ENCODE data around the gene PIP4K2A. TPM values are rescaled to one million over a fixed set of nuclear protein-coding genes. Genes with fewer than 3 reads are reported as not detected.

PIP4K2A gene
- total RNA-seq, 3 donors from 2014 or later (not counting 1 experiment from before 2014, with no cell fraction given): 311 to 423 (median 405) TPM

- Mint-ChIP-seq H3K4me1 (peaks cover 92 to 94% of the 10 kb centered on the region in 2 donors), H3K27ac (peak overlapping the region; percentile 99), H3K4me3 (peak overlapping the region; percentile 90), H3K36me3 (no peaks in the 10 kb centered on the region), H3K9me3 (no peaks in the 10 kb centered on the region), H3K27me3 (ENCODE audit: low read depth in 2 of 2) (no peaks in the 10 kb centered on the region)
- intact Hi-C loops (cut with micrococcal nuclease): loop anchor here (2.0 to 5.0 kb wide), 4 partner anchors 19 to 83 kb away; no protein-coding TSS in a partner anchor
- no peak for TF ChIP-seq CTCF (IDR thresholded peaks at IDR 0.05)
- WGBS (ENCODE audit: insufficient coverage): 40% methylated on average over 4 of the region's 4 CpGs
- ATAC-seq: no peak
- Histone ChIP-seq H3K36me3 (ENCODE audit: control insufficient read depth, insufficient read depth, low read length) (peaks cover 3% of the 10 kb centered on the region), H3K9me3 (ENCODE audit: control insufficient read depth, insufficient read depth, low read length) (no peaks in the 10 kb centered on the region), H3K27me3 (ENCODE audit: control insufficient read depth, insufficient read depth, low read length) (no peaks in the 10 kb centered on the region), H3K4me3 (ENCODE audit: low read length) (peak overlapping the region; percentile 25), H3K27ac (ENCODE audit: low read length) (peak overlapping the region; percentile 97), H3K4me1 (ENCODE audit: control insufficient read depth, insufficient read depth, low read length) (peaks cover 59% of the 10 kb centered on the region)
- peak in 1 of 2 donors; percentile 47 for DNase-seq
These were observed 84.5 kb downstream of the PIP4K2A start for GRCh38 chr10:22629852-22630233.

GRCh38 chr10:22629126-22629525, 85.3 kb downstream of the PIP4K2A start:
- Histone ChIP-seq H3K9me3 (ENCODE audit: control insufficient read depth, insufficient read depth, low read length) (no peaks in the 10 kb centered on the region), H3K27ac (ENCODE audit: low read length) (peak overlapping the region; percentile 97), H3K27me3 (ENCODE audit: control insufficient read depth, insufficient read depth, low read length) (no peaks in the 10 kb centered on the region), H3K4me1 (ENCODE audit: control insufficient read depth, insufficient read depth, low read length) (peaks cover 58% of the 10 kb centered on the region), H3K4me3 (ENCODE audit: low read length) (no peak overlapping the region), H3K36me3 (ENCODE audit: control insufficient read depth, insufficient read depth, low read length) (peaks cover 3% of the 10 kb centered on the region)
- Mint-ChIP-seq H3K27me3 (ENCODE audit: low read depth in 2 of 2) (no peaks in the 10 kb centered on the region), H3K4me1 (peaks cover 92 to 94% of the 10 kb centered on the region in 2 donors), H3K27ac (peak overlapping the region; percentile 99), H3K4me3 (peak overlapping the region; percentile 81), H3K36me3 (no peaks in the 10 kb centered on the region), H3K9me3 (no peaks in the 10 kb centered on the region)
- DNase-seq (no peak), ATAC-seq (no peak)
- intact Hi-C loops (cut with micrococcal nuclease): no loop called here
- no CpG with 5 or more reads among the region's 2 CpGs for WGBS (ENCODE audit: insufficient coverage)
- no peak for TF ChIP-seq CTCF (IDR thresholded peaks at IDR 0.05)

GRCh38 chr10:22628309-22628708, 86.1 kb downstream of the PIP4K2A start:
- intact Hi-C loops (cut with micrococcal nuclease): no loop called here
- peak overlapping the region; percentile 81 for H3K4me3 Mint-ChIP-seq
- Histone ChIP-seq H3K4me1 (ENCODE audit: control insufficient read depth, insufficient read depth, low read length) (peaks cover 55% of the 10 kb centered on the region), H3K9me3 (ENCODE audit: control insufficient read depth, insufficient read depth, low read length) (no peaks in the 10 kb centered on the region), H3K36me3 (ENCODE audit: control insufficient read depth, insufficient read depth, low read length) (peaks cover 3% of the 10 kb centered on the region), H3K27ac (ENCODE audit: low read length) (peak overlapping the region; percentile 97), H3K4me3 (ENCODE audit: low read length) (no peak overlapping the region), H3K27me3 (ENCODE audit: control insufficient read depth, insufficient read depth, low read length) (no peaks in the 10 kb centered on the region)
- H3K36me3 Mint-ChIP-seq: no peaks in the 10 kb centered on the region
- no peak for DNase-seq
- H3K9me3 Mint-ChIP-seq: no peaks in the 10 kb centered on the region
- ATAC-seq: no peak
- H3K27ac Mint-ChIP-seq: peak overlapping the region; percentile 99
- no peak for TF ChIP-seq CTCF (IDR thresholded peaks at IDR 0.05)
- 46% methylated on average over 4 of the region's 5 CpGs for WGBS (ENCODE audit: insufficient coverage)
- no peaks in the 10 kb centered on the region for H3K27me3 Mint-ChIP-seq (ENCODE audit: low read depth in 2 of 2)
- peaks cover 92 to 94% of the 10 kb centered on the region in 2 donors for H3K4me1 Mint-ChIP-seq

- Mint-ChIP-seq H3K27ac (peak overlapping the region; percentile 99), H3K36me3 (no peaks in the 10 kb centered on the region), H3K27me3 (ENCODE audit: low read depth in 2 of 2) (no peaks in the 10 kb centered on the region), H3K4me3 (peak overlapping the region; percentile 89), H3K4me1 (peaks cover 91 to 94% of the 10 kb centered on the region in 2 donors), H3K9me3 (no peaks in the 10 kb centered on the region)
- ATAC-seq (no peak), DNase-seq (no peak)
- intact Hi-C loops (cut with micrococcal nuclease): no loop called here
- H3K27ac ChIP-seq (ENCODE audit: low read length): peak overlapping the region; percentile 97
- H3K36me3 ChIP-seq (ENCODE audit: control insufficient read depth, insufficient read depth, low read length): no peaks in the 10 kb centered on the region
- H3K4me1 ChIP-seq (ENCODE audit: control insufficient read depth, insufficient read depth, low read length): peaks cover 55% of the 10 kb centered on the region
- no peaks in the 10 kb centered on the region for H3K27me3 ChIP-seq (ENCODE audit: control insufficient read depth, insufficient read depth, low read length)
- WGBS (ENCODE audit: insufficient coverage): 71% methylated on average over 2 of the region's 2 CpGs
- no peak overlapping the region for H3K4me3 ChIP-seq (ENCODE audit: low read length)
- no peak for TF ChIP-seq CTCF (IDR thresholded peaks at IDR 0.05)
- H3K9me3 ChIP-seq (ENCODE audit: control insufficient read depth, insufficient read depth, low read length): no peaks in the 10 kb centered on the region
These were observed 87.6 kb downstream of the PIP4K2A start for GRCh38 chr10:22626784-22627183.

All from natural killer cell (primary cell).